NB4 (cell line): ENCODE measurements around the gene CSNK1D.

Experiments used
- DNase-seq: peaks from one replicate; pipeline ENCODE4 v3.0.0; 2010; ENCODE audit warnings: low read depth
- H3K4me3 ChIP-seq: one replicate; pipeline ENCODE4 v1.5.1; 2011; ENCODE audit warnings: mild to moderate bottlenecking, low read depth, low read length, moderate library complexity
- CTCF ChIP-seq: IDR thresholded peaks from one replicate; pipeline ENCODE4 v1.5.1; 2012; ENCODE audit warnings: low read depth, low read length
- MAX ChIP-seq: IDR thresholded peaks from 2 replicates; pipeline ENCODE4 v1.6.1; 2011; ENCODE audit warnings: low read depth, low read length
- MYC ChIP-seq: IDR thresholded peaks from 2 replicates; pipeline ENCODE4 v1.6.1; 2011; ENCODE audit warnings: low read depth, low read length
- POLR2A ChIP-seq: IDR thresholded peaks from 2 replicates; pipeline ENCODE4 v1.6.1; 2011; ENCODE audit warnings: mild to moderate bottlenecking; ENCODE audit not compliant: insufficient read length; ENCODE audit errors: extremely low read depth

Gene CSNK1D

GRCh38 chr17:82253179-82253544, 20.3 kb downstream of the CSNK1D start:
- no peak overlapping the region for H3K4me3 ChIP-seq
- TF ChIP-seq MYC (no peak), CTCF (no peak), POLR2A (no peak), MAX (no peak)
- DNase-seq, result no peak

GRCh38 chr17:82252511-82253178, 20.9 kb downstream of the CSNK1D start:
- no peak for DNase-seq
- no peak overlapping the region for H3K4me3 ChIP-seq
- TF ChIP-seq CTCF (no peak), MAX (no peak), POLR2A (no peak), MYC (no peak)

GRCh38 chr17:82250868-82251500, 22.5 kb downstream of the CSNK1D start:
- DNase-seq, result no peak
- H3K4me3 ChIP-seq, result no peak overlapping the region
- no peak for TF ChIP-seq POLR2A
- TF ChIP-seq CTCF, result no peak
- no peak for TF ChIP-seq MAX
- TF ChIP-seq MYC, result no peak

- no peak for TF ChIP-seq MYC
- TF ChIP-seq MAX, result no peak
- TF ChIP-seq CTCF, result no peak
- TF ChIP-seq POLR2A, result no peak
- H3K4me3 ChIP-seq, result no peak overlapping the region
- DNase-seq, result no peak
Observed at GRCh38 chr17:82249896-82250581, 23.5 kb downstream of the CSNK1D start.

- no peak for DNase-seq
- TF ChIP-seq MAX (no peak), MYC (no peak), CTCF (no peak), POLR2A (no peak)
Observed at GRCh38 chr17:82248815-82249674, 24.5 kb downstream of the CSNK1D start.

More at GRCh38 chr17:82248815-82249674, 24.5 kb downstream of the CSNK1D start:
- H3K4me3 ChIP-seq, result no peak overlapping the region
